HG02623 (cell line): ENCODE results near the gene RPP25L.
"Not testable (repeated sequence)": the region's sequence is repeated elsewhere in the genome, so short reads cannot be mapped to it uniquely, and the experiment has no call there.

Source experiments
- ATAC-seq: cut with Tn5 transposase; IDR thresholded peaks from one replicate; pipeline ENCODE4 v1.9.1; 2021; ENCODE audit warnings: moderate library complexity; ENCODE audit not compliant: unreplicated experiment

The RPP25L gene, protein sequence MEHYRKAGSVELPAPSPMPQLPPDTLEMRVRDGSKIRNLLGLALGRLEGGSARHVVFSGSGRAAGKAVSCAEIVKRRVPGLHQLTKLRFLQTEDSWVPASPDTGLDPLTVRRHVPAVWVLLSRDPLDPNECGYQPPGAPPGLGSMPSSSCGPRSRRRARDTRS

DNA sequence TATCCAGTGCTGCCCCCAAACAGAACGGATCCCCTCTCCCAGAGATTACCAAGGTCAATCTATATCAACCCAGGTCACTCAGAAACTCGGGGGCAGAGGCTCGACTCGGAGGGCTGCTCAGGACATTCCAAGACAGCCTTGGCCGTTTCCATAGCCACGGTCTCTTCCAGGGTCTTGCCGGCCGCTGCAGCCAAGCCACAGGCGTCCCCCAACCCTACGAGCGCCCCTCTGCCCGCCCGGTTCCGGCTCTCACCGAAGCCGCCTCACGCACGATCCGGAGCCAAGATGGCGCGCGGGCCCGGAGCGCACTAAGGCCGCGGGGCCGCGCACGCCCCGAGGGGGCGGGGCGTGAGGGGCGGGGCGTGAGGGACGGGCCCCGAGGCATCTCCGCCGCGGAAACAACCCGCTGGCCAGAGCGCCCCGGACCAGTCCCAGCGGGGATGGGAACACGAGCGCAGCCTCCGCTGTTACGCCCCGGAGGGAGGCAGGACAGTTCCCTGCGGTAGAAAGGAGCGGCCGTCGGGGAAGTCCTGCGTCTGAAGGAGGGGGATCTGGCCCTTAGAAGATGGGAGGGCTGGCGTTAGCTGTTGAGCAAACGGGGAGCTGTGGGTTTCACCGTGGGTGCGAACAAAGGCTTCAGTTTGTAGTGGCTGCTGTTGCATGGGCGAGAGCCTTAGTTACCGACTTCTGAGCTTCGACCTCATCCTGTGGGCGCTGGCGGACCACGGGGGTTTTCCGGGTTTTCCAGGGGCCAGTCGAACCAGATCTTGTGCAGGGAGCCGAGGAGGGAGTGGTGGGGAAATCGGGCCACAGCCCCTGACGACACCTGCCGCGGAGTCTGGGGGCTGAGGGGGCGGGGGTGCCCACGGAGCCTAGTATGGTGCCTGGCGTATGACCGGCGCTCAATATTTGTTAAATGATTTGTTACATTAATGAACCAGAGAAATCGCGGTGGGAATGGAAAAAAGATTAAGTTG is at the start of gene RPP25L:
Gene RPP25L, minus strand, starts transcription at position 287 of the 977 bp plus-strand sequence. CDS start 801 bp downstream, outside the sequence.
- ATAC-seq, result peak; percentile 80

DNA sequence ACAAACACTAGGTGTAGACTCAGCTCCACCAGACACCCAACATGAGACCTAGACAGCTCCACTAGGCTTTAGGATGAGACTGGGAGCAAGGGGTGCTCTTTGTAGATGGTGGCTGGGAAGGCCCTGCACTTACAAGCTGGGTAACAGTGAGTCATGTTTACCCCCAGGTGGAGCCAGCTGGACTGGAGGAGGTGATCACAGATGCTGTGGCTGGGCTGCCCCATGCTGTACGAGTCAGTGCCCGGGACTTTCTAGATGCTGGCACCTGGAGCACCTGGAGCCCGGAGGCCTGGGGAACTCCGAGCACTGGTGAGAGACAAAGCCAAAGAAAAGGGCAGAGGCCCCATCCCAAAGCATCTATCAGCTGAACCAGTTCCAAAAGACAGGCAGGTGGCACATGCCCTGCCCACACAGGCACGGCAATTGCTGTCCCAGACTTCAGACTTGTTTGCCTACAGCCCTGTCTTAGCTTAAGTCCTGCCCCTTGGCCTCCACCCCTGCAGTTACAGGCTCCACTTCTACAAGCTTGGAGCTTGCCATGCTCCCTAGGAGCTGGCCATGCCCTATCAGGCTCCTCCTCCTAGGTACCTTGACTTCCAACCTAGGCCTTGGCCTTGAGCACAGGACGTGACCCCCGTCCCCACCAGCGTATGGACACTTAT is 47.8 kb upstream of the RPP25L start:
- no peak for ATAC-seq

DNA sequence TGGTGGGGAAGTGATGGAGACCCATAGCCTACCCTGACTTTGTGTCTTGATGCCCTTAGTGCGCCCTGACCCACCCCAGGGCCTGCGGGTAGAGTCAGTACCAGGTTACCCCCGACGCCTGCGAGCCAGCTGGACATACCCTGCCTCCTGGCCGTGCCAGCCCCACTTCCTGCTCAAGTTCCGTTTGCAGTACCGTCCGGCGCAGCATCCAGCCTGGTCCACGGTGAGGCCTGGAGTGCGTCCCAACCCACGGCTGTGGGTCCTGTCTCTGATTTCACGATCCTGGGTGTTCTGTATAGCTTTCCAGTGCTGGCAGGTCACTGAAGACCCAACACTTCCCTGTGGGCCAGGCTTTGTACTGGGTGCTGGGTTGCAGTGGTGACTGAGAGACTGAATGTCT is 46.6 kb upstream of the RPP25L start:
- no peak for ATAC-seq

DNA sequence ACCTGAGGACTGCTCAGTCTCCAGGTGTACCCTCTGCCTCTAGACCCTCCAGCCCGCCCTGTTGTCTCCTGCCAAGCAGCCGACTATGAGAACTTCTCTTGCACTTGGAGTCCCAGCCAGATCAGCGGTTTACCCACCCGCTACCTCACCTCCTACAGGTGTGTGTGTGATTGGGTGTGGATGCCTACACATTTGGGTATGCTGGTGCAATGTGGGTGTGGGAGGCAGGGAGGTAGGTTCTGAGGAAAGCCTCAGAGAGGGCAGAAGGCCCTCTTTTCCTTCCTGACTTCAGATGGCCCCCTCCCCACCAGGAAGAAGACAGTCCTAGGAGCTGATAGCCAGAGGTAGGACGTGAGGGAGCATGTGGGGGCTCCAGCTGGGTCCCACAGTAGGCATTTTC is 45.1 kb upstream of the RPP25L start:
- ATAC-seq, result no peak

DNA sequence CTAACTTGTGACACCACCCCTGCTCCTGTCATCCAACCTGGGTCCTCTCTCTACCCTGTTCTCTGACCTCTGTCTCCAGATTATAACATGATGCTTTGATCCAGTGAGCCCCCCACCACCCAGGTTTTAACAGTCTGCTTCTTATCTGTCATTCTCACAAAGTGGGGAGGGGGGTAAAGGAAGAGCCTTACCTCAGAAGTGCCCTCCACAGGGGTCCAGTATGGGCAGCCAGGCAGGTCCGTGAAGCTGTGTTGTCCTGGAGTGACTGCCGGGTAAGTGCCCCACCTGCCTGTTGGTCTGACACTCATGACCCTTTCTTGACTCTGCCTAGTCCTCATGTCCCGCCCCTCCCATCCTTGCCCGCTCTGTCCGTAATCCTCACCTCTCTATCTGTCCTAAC is 43.5 kb upstream of the RPP25L start:
- no peak for ATAC-seq

DNA sequence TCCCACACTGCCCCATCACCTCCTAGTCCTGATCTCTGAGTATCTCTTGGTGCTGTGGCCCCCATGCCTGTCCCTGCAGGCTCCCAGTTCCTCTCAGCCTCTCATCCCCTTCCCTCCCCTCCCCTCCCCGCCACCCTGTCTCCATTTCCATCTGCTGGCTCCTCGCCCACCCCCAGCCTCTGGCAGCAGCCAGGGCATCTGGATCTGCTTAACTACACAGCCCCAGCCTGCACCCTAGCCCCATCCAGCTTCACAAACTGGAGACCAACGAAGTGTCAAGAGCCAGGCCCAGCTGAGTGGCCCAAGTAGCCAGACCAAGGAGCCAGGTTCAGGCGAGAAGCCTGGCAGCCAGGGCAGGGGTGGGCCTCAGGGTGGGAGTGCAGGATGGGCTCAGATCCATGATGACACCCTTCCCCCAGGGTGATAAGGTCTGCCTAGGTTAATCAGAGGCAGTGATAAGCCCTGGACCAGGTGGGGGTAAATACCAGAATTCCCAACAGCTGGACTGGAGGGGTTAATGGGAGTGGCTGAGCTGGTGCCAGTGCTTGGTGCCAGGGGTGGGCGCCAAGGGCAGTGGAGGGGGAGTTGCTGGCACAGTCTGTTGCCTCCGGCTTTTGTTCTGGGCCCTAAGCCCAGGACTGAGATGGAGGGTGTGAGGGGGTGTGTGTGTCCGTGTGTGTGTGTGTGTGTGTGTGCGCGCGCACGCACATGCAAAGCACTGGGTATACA is 42.6 kb upstream of the RPP25L start:
- no peak for ATAC-seq

DNA sequence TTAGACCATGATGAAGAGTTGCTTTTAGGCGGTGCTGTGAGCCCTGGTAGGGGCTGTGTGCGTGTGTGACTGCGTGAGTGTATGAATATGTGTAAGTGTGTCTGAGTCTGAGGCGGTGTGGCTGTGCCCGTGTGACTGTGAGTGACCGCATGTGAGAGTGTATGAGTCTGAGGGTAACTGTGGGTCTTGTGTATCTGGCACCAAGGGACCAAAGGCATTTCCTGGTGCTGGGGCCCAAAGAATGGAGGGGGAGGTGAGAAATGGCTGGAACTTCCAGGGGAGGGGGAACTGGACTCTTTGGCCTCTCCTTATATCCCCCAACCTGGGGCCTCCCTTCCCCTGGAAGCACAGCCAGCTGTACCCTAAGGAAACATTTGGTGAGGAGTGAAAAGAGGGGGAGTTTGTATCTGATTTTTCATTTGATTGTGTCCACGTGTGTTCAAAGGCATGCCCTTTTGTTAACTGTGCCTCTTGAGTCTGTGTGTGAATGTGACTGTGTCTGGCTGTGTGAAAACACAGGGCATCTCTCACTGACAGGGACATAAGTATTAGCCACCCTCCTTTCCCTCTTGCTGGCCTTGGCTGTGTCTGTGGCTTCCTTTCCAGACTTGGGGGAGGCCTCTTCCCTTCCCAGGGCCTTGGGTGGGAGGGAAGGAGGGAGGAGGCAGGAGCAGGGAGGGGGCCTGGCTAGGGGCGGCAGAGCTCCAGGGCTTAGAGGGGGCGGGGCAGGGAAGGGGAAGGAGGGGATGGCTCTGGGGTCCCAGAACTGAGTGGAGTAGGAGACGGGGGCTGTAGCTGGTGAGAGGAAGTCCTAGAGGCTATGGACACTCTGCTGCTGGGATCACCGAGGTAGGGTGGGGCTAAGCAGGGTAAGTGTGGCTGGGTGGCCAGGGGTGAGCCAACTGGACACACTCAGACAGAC is 41.5 kb upstream of the RPP25L start:
- ATAC-seq, result no peak

DNA sequence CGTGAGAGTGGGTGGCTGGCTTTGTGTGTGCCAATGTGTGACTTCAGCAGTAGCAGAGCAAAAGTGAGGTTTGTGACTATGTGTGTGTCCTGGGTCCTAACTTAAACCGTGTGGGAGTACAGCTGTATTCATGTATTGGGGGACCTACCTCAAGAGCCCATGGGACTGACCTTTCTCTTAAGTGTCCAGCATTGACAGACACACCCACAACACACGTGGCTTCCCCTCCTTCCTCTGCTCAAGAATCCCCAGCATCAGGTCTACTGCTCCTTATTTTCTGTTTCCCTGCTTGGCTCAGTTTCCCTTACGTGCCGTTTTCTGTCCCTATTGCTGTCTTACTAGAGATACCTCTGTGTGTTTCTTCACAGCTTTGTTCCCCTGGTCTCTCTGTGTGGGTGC is 40.7 kb upstream of the RPP25L start:
- ATAC-seq, result no peak

DNA sequence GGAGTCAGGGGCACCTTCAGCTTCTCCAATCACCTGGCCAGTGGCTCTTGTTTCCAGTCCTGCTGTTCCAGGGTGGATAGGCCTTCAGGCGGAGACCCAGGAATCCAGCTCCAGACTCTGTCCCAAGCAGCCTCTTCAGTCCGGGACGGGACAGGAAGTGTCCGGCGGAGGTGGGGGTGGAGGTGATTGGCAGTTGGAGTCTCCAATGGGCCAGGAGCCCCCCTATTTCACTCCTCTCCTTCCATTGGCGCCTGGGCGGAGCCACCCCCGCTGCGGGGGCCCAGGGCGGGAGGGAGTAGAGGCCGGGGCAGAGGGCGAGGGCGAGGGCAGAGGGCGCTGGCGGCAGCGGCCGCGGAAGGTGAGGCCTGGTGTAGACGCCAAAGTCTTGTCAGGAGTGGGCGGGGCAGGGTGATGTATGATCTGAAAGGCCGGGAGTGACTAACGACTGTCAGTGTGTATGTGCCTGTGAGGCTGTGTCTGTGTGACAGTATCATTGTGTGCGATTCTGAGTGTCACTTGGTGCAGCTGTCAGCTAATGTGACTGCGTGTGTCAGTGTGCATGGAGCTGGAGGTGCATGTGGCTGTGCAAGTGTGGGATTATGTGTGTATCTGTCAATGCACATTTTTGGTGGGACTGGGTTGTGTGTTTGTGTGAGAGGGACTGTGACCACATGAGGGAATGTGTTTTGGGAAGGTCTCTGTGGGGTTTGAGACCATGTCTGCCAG is 40.1 kb upstream of the RPP25L start, which contains the start of gene IL11RA:
Gene IL11RA, plus strand, starts transcription at position 310 of the 726 bp plus-strand sequence. CDS start 3,033 bp downstream, outside the sequence.
- ATAC-seq, result no peak

DNA sequence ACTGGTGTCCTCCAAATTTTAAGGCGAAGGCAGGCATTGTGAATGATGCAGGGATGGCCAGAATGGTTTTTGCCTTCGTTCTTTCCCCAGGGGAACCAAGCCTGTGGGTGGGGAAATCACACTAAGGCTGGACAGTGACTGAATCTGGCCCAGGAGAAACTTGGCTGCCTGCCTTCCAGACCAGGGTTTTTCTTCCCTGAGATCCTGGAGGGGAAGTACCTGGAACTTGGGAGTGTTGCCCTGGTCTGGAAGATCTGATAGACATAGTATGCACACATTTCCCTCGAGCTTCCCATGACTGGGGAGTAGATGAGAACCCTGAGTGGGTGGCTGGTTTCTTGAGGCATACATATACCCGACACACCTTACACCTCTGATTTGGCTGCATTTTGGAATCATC is 39.4 kb upstream of the RPP25L start:
- ATAC-seq, result no peak

DNA sequence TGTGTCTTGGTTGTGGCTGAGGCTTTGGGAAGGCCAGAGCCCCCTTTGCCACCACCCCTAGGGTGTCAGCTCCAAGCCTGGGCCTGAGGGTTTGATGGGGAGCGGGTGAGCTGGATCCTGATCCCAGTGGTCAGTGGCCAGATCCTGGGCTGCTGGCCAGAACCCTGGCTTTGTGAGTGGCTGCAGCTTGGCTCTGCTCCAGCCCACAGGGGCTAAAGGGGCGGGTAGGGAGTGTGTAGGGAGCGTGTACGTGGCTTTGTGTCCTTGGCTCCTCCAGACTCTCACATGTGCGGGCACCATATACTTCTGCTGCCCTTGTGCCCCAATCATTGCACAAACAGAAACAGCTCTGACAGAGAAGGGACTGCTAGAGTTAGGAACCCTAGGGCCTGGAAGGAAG is 38.9 kb upstream of the RPP25L start:
- ATAC-seq, result no peak

DNA sequence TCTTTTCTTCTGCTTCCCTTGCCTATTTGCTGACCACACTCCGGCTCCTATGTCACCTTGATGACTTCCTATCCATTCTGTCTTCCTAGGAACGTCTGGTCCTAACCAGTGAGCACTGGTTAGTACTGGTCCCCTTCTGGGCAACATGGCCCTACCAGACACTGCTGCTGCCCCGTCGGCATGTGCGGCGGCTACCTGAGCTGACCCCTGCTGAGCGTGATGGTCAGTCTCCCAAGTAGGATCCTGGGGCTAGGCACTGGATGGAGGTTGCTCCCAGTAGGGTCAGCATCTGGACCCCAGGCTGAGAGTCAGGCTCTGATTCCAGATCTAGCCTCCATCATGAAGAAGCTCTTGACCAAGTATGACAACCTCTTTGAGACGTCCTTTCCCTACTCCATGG is 36.8 kb upstream of the RPP25L start:
- ATAC-seq, result no peak

DNA sequence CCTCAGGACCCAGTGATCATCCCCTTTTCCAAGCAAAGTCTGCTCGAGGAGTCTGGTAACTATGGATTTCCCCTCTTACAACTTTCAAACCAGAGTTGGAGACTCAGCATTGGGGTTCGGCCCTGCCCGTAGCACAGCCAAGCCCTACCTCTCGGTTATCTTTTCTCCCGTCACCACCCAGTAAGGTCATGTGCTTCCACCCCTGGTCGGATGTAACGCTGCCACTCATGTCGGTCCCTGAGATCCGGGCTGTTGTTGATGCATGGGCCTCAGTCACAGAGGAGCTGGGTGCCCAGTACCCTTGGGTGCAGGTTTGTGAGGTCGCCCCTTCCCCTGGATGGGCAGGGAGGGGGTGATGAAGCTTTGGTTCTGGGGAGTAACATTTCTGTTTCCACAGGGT is 35.8 kb upstream of the RPP25L start:
- ATAC-seq, result no peak

DNA sequence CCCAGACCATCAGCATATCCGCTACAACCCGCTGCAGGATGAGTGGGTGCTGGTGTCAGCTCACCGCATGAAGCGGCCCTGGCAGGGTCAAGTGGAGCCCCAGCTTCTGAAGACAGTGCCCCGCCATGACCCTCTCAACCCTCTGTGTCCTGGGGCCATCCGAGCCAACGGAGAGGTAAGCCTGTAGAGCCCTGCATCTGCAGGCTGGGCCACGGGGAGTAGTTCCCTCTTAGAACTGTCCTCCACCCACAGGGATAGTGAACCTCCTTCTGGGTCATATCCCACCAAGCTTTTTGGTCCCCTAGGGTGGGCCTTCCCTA is 35.1 kb upstream of the RPP25L start:
- ATAC-seq, result no peak

DNA sequence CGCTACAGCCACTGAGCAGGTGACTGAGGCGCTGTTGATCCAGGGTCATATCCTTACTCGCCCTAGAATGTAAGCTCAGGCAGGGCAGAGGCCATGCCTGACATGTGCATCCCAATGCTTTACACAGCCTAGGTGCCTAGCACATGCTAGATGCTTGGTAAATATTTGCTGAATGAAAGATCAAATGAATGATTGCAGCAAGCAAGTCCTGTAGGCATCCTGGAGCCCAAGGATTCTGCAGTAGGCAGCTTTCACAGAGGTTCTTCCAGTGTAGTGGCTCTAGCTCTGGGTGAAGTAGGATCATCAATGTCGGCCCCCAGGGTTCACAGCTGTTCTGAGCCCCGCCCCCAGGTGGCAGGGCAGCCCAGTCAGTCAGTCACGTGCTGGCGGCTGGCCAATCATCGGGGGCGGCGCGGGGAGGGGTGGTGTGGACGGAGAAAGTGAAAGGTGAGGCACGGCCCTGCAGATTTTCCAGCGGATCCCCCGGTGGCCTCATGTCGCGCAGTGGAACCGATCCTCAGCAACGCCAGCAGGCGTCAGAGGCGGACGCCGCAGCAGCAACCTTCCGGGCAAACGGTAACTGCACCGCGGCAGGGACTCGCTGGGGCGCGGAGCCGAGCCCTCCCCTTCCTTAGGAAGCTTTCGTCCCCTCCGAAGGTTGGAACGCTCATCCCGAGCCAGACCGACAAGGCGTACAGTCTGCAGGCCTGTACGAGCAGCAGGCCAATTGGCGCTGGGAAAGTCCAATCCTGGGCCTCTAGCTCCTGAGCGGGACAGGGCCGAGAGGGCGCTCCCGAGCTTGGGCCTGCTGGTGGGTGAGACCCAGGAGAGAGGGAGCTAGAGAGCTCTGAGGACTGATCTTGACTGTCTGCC is 34.5 kb upstream of the RPP25L start, which contains the start of gene GALT:
Gene GALT, plus strand, starts transcription at position 465 of the 873 bp plus-strand sequence. Its CDS starts 30 bp downstream, at position 495.
- ATAC-seq, result peak; percentile 79

DNA sequence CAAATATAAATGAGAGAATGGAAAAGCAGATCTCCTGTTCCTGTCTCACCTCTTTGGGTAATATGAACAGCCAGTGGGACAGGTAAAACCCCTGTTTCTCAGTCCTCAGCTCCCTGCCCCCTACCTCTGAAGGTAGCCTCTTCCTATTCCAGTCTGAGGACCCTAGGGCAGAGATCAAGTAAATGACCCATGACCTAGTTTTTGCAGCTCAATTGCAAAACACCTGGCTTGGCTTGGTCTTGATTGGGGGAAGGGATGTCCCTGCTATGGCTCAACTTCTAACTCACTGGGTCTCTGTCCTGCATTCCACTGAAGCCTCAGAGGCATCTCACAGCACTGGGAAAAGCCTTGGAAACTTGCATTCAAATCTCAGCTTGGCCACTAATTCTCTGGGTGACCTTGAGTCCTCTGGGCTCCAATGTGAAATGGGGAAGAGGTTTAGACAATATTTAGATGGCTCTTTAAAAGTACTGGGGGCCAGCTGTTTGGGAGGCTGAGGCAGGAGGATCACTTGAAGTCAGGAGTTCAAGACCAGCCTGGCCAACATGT is 32.9 kb upstream of the RPP25L start:
- ATAC-seq, result no peak

DNA sequence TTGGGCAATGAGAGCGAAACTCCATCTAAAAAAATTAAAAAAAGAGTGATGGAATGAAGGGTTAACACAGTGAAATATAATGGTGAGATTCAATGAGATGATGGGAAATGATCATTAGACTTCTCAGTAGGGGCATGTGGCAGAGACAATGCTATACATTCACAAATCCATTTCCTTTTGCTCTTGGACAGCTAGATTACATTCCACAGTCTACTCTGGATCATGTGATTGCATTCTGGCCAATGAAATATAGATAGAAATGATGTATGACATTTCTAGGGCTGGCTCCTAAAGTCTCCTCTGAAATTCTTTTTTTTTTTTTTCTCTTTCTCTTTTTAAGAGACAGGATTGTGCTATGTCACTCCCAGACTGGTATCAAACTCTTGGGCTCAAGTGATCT is 30.8 kb upstream of the RPP25L start:
- ATAC-seq, result no peak

DNA sequence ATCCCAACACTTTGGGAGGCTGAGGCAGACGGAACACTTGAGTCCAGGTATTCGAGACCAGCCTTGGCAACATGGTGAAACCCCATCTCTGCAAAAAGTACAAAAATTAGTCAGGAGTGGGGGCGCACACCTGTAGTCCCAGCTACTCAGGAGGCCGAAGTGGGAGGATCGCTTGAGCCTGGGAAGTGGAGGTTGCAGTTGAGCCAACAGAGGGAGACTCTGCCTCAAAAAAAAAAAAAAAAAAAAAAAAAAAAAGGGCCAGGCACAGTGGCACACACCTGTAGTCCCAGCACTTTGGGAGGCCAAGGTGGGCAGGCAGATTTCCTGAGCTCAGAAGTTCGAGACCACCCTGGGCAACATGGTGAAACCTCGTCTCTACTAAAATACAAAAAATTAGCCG is 27.4 kb upstream of the RPP25L start:
- not testable (repeated sequence) for ATAC-seq
